K562 (cell line): ENCODE results near the gene OPRM1. TPM values are rescaled to one million over a fixed set of nuclear protein-coding genes. Genes with fewer than 3 reads are reported as not detected.
"Not testable (repeated sequence)": the region's sequence is repeated elsewhere in the genome, so short reads cannot be mapped to it uniquely, and the experiment has no call there.

Source experiments
- ATAC-seq: fragments of 200-7000 bp; cut with Tn5 transposase; 3 replicates; pipeline ENCODE4 v1.9.1; 2020; ENCODE audit warnings: moderate library complexity
- BruUV-seq: library from RNA; stranded (reverse); fragments of 400-500 nt; replicated peaks from 2 replicates; lab custom pipeline; 2021; lab: Mats Ljungman, UMichigan
- CTCF ChIA-PET: fragments of 300-600 bp; formaldehyde crosslinking; extraction: SDS; loops from one replicate; lab custom pipeline; 2021; ENCODE audit warnings: low intra/inter-chr PET ratio; lab: Yijun Ruan, JAX
- POLR2A ChIA-PET: fragments of 300-600, 350-650 bp; sonication (Branson Sonifier 250); formaldehyde crosslinking; extraction: SDS; loops from one replicate; lab custom pipeline; 2021; ENCODE audit warnings: antibody characterized with exemption, inconsistent platforms; lab: Yijun Ruan, JAX
- DNase-seq, 4 experiments: peaks; one replicate each; pipeline versions ENCODE4 v3.0.0 to v3.0.0-alpha.2; 2011 to 2018; ENCODE audit warnings: low spot score in 3 of 4, mixed read lengths in 3 of 4; ENCODE audit errors: extremely low read depth in 1 of 4
- FAIRE-seq: peaks from 2 replicates; lab custom pipeline; 2011; peaks lifted over from hg19 to GRCh38; lab: Jason Lieb, UNC
- H2AFZ ChIP-seq: 2 replicates; pipeline ENCODE4 v1.6.0; 2011; ENCODE audit warnings: low read depth, low read length, control low read depth, inconsistent platforms
- H3K27ac ChIP-seq: fragments of 200-600 bp; 3 replicates; pipeline ENCODE4 v1.8.0; 2011; ENCODE audit warnings: low read depth, mild to moderate bottlenecking, control low read depth, inconsistent platforms, low read length, moderate library complexity, mixed read lengths; ENCODE audit errors: extremely low read depth
- H3K27me3 ChIP-seq, 2 experiments: fragments of 300-600 bp in 1 of 2; 2 replicates in 1 of 2; 3 replicates in 1 of 2; pipeline versions ENCODE4 v1.6.0 to v1.8.0; 2011; ENCODE audit warnings: inconsistent platforms in 2 of 2, low read length in 2 of 2, mild to moderate bottlenecking in 1 of 2, mixed read lengths in 1 of 2, moderate library complexity in 1 of 2; ENCODE audit not compliant: control insufficient read depth in 2 of 2, insufficient read depth in 2 of 2
- H3K36me3 ChIP-seq: fragments of 300-600 bp; 3 replicates; pipeline ENCODE4 v1.8.0; 2011; ENCODE audit warnings: mild to moderate bottlenecking, low read length, inconsistent platforms; ENCODE audit not compliant: control insufficient read depth, insufficient read depth
- H3K4me1 ChIP-seq, 2 experiments: fragments of 200-600 bp in 1 of 2; replicated peaks in 1 of 2; 2 replicates in 1 of 2; 3 replicates in 1 of 2; pipeline versions ENCODE4 v1.5.1 to v1.8.0; 2011; ENCODE audit warnings: inconsistent platforms in 2 of 2, low read length in 2 of 2, mild to moderate bottlenecking in 1 of 2, mixed read lengths in 1 of 2, moderate library complexity in 1 of 2; ENCODE audit not compliant: control insufficient read depth in 2 of 2, insufficient read depth in 2 of 2
- H3K4me2 ChIP-seq: 2 replicates; pipeline ENCODE4 v1.6.1; 2011; ENCODE audit warnings: low read length, control low read depth, inconsistent platforms, mixed read lengths; ENCODE audit not compliant: insufficient read depth
- H3K4me3 ChIP-seq: fragments of 200-600 bp; sonication (generic), shearing (Covaris generic); 2 replicates; pipeline ENCODE4 v1.5.1; 2016; ENCODE audit warnings: control low read depth, inconsistent platforms
- H3K79me2 ChIP-seq: fragments of 200-600 bp; 3 replicates; pipeline ENCODE4 v1.8.0; 2011; ENCODE audit warnings: low read length, inconsistent platforms; ENCODE audit not compliant: control insufficient read depth, insufficient read depth
- H3K9ac ChIP-seq, 2 experiments: 2 replicates each; pipeline versions ENCODE4 v1.6.0 to v1.6.1; 2011; ENCODE audit warnings: low read depth in 2 of 2, low read length in 2 of 2, control low read depth in 1 of 2, inconsistent platforms in 1 of 2, mild to moderate bottlenecking in 1 of 2, mixed read lengths in 1 of 2; ENCODE audit not compliant: insufficient read depth in 1 of 2
- H3K9me1 ChIP-seq: one replicate; pipeline ENCODE4 v1.6.0; 2011; ENCODE audit warnings: inconsistent platforms, mild to moderate bottlenecking, low read length, moderate library complexity; ENCODE audit not compliant: control insufficient read depth, insufficient read depth
- H3K9me3 ChIP-seq: replicated peaks from 2 replicates; pipeline ENCODE4 v1.5.1; 2011; ENCODE audit warnings: low read depth, low read length, inconsistent platforms; ENCODE audit not compliant: control insufficient read depth, insufficient read depth
- H4K20me1 ChIP-seq: replicated peaks from 2 replicates; pipeline ENCODE4 v1.6.1; 2011; ENCODE audit warnings: low read length, inconsistent platforms, mixed read lengths; ENCODE audit not compliant: control insufficient read depth, insufficient read depth
- WGBS: fragments of 100-300 bp; shearing (Covaris generic); methylation state at CpG from one replicate; pipeline ENCODE4 v1.1.6; 2016; ENCODE audit warnings: low coverage, mixed read lengths; ENCODE audit not compliant: insufficient coverage; ENCODE audit errors: missing lambda C conversion rate; 5-methylcytosine and 5-hydroxymethylcytosine counted together
- in situ Hi-C: fragments of 300-500 bp; cut with MboI; formaldehyde crosslinking; loops from 4 replicates; pipeline ENCODE4 v1.15.0; 2018; ENCODE audit warnings: inconsistent platforms, mixed read lengths
- intact Hi-C: fragments of 100-400 bp; cut with micrococcal nuclease; formaldehyde crosslinking; loops from 2 replicates; pipeline ENCODE4 v1.14.2; 2022
- polyA plus RNA-seq, 8 experiments: library from polyadenylated mRNA; depleted of rRNA in 4 of 8; stranded (reverse) in 5 of 8; unstranded in 3 of 8; fragments of >200 nt; fragmentation: Nextera tagmentation in 2 of 8; fragmentation: Illumina TruSeq in 1 of 8; extraction: Ambion mirVana in 2 of 8; extraction: Trizol in 1 of 8; gene quantifications; 2 replicates each; pipeline versions ENCODE4 v1.2.1 to v1.2.3, GENCODE V29; 2011 to 2014; ENCODE audit warnings: inconsistent platforms in 1 of 8, missing spikeins in 1 of 8
- total RNA-seq, 7 experiments: library from RNA; depleted of rRNA in 6 of 7; stranded (reverse); fragments of >200 nt in 6 of 7; fragmentation: Illumina TruSeq in 2 of 7; extraction: Trizol in 2 of 7; gene quantifications; 2 replicates each; pipeline versions ENCODE4 v1.2.1 to v1.2.3, GENCODE V29; 2011 to 2021; ENCODE audit warnings: low replicate concordance in 1 of 7
- TF ChIP-seq, protein P1 (sequence below): fragments of 450-650 bp; IDR thresholded peaks from 2 replicates; pipeline ENCODE4 v1.6.1; 2017; ENCODE audit warnings: antibody characterized with exemption

The OPRM1 gene
- total and polyA plus RNA-seq, 9 of the 15 experiments (the other 6 are each of a cell fraction or from before 2014, with no cell fraction given): not detected

DNA sequence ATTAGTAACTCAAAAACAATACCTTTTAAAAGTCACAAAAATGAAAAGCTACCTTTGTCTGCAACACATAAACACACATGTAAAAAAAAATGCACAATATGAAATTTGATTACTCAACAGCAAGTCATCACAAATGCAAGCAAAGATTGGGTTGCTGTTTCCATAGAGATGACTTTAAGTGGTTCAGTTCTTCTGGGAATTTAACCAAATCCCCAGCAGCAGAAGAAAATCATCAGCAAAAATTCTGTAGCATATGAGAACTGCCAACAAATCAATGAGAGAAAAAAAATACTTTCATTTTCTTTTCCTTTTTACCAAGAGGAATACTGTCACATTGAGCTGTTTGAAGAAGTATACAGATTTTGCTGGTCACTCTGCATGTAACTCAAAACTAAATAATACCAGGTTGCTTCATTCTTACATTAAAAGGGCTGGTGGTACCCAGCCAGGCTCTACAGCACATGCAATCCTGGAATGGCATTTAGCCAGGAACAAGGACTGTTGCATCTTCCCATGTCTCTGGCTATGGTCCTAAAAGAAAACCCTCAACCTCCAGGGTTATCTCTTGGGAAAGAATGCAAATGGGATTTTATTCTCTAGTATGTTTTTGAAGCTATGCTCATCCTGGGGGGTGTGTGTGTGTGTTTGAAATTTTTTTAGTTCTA lies 158.3 kb downstream of the OPRM1 start (continued):
- TF ChIP-seq, protein P1, sequence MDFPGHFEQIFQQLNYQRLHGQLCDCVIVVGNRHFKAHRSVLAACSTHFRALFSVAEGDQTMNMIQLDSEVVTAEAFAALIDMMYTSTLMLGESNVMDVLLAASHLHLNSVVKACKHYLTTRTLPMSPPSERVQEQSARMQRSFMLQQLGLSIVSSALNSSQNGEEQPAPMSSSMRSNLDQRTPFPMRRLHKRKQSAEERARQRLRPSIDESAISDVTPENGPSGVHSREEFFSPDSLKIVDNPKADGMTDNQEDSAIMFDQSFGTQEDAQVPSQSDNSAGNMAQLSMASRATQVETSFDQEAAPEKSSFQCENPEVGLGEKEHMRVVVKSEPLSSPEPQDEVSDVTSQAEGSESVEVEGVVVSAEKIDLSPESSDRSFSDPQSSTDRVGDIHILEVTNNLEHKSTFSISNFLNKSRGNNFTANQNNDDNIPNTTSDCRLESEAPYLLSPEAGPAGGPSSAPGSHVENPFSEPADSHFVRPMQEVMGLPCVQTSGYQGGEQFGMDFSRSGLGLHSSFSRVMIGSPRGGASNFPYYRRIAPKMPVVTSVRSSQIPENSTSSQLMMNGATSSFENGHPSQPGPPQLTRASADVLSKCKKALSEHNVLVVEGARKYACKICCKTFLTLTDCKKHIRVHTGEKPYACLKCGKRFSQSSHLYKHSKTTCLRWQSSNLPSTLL: no peak

DNA sequence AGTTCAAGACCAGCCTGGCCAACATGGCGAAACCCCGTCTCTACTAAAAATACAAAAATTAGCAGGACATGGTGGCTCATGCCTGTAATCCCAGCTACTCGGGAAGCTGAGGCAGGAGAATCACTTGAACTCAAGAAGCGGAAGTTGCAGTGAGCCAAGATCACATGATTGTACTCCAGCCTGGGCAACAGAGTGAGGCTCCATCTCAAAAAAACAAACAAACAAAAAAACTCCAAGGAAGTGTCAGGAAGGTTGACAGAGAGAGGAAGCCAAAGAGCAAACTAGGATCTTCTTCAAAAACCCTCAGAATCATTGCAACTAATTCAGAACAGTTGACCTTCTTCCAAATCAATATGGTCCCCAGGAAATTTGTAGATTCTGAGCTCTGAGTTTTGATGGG lies 162.6 kb downstream of the OPRM1 start:
- H2AFZ ChIP-seq, H3K4me3 ChIP-seq, H3K9me1 ChIP-seq, H3K4me1 ChIP-seq, FAIRE-seq, H3K27me3 ChIP-seq, H3K4me2 ChIP-seq, BruUV-seq, ATAC-seq, intact Hi-C loops, in situ Hi-C loops, H3K36me3 ChIP-seq, H3K79me2 ChIP-seq, DNase-seq, H3K9ac ChIP-seq, H4K20me1 ChIP-seq, H3K27ac ChIP-seq, CTCF ChIA-PET, H3K9me3 ChIP-seq: not testable (repeated sequence)
- POLR2A ChIA-PET: interaction anchor here (0.6 kb wide), 2 partner anchors 19 to 20 kb away, joined by 3 read pairs; no protein-coding TSS in a partner anchor
- 1% methylated on average over 4 of the region's 4 CpGs for WGBS
